ENCODE data around the gene CAMK2B. TPM values are rescaled to one million over a fixed set of nuclear protein-coding genes. Genes with fewer than 3 reads are reported as not detected.

CAMK2B gene
- polyA plus RNA-seq, 2 of the 4 experiments (the other 2 are of a cell fraction) = 0.17 TPM; not detected in 1

DNA sequence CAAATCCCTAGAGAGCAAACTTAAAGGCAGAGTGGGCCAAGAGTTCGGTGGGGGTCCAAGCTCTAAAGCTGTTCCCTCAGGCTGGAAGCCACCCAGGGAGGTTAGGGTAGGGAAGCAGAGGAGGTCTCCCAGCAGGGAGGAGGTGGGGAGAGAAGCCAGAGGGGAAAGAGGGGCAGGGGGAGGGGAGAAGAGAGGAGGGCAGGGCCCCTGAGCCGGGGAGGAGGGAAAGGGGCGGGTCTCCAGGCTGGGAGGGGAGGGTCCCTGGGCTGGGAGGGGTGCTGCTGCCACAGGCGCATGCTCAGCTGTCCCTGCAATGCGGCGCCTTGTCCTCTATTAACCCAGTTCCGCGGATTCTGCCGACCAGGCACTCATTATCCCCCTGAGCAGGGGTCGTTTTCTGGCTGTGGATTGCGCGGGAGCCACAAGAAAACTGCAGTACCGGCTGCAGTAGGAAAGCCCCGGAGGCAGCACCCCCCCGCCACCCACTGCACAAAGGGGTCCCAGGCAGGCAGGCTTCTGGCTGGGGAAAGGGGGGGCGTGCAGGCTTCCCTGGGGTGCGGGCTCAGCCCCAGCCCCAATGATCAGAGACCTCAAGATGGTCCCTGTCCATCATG is 49.3 kb downstream of the CAMK2B start:
- FAIRE-seq (no peak), ATAC-seq (no peak), DNase-seq (ENCODE audit: low read depth in 1 of 2, low spot score in 1 of 2) (no peak)
- POLR2A ChIA-PET = no interaction called here
- Histone ChIP-seq H3K4me2 (no peak overlapping the region), H3K4me3 (no peak overlapping the region), H3K4me1 (no peaks in the 10 kb centered on the region), H3K9me3 (no peaks in the 10 kb centered on the region), H3K27ac (no peak overlapping the region)
- WGBS (ENCODE audit: missing lambda C conversion rate) = 59% methylated on average over 16 of the region's 17 CpGs
- TF ChIP-seq HMGXB4 (CRISPR knock-in tag; IDR thresholded peaks at IDR 0.05; ENCODE audit: borderline replicate concordance) (no peak), MYC (IDR thresholded peaks at IDR 0.05; ENCODE audit: borderline replicate concordance, low read length) (no peak), MAZ (IDR thresholded peaks at IDR 0.05; ENCODE audit: borderline replicate concordance, low read depth, low read length) (no peak), EHF (CRISPR knock-in tag; IDR thresholded peaks at IDR 0.05) (no peak), POLR2AphosphoS2 (conservative IDR thresholded peaks at IDR 0.05; ENCODE audit: low read length) (no peak), FOSB (CRISPR knock-in tag; IDR thresholded peaks at IDR 0.05) (no peak), CBX8 (IDR thresholded peaks at IDR 0.05) (no peak), JUN (IDR thresholded peaks at IDR 0.05) (no peak), RNF2 (IDR thresholded peaks at IDR 0.05; ENCODE audit: borderline replicate concordance, low read depth) (no peak), MAFK (IDR thresholded peaks at IDR 0.05; ENCODE audit: partially characterized antibody) (no peak)
- CTCF ChIA-PET = interaction anchor here (4.4 kb wide), 1 partner anchor 35 kb away, joined by 13 read pairs; no protein-coding TSS in a partner anchor

DNA sequence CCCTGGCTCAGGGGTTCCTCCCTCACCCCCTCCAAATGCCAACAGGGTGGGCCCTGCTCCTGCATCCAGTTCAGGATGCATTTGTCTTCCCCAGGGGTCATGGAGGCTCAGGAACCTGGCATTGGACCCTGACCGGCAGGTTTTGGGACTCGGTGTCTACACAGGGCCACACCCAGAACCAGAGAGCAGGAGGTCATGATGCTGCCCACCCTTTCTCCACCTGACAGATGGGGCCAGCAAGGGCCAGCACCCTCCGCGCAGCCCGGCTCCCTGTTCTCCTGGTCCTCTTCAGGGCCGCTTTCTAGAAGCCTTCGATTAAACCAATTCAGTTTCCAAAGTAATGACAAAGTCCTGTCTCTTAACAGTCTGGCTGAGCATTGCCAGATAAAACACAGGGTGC is 50.2 kb downstream of the CAMK2B start:
- TF ChIP-seq KDM1A (IDR thresholded peaks at IDR 0.05; ENCODE audit: low read depth) (no peak), JUN (IDR thresholded peaks at IDR 0.05) (no peak), TFCP2L1 (CRISPR knock-in tag; IDR thresholded peaks at IDR 0.05) (no peak), RAD21 (conservative IDR thresholded peaks at IDR 0.05 in 1 of 2, IDR thresholded peaks at IDR 0.05 in 1 of 2) (no peak), KDM5A (IDR thresholded peaks at IDR 0.05) (no peak), ZNF302 (CRISPR knock-in tag; IDR thresholded peaks at IDR 0.05) (no peak), EP300 (IDR thresholded peaks at IDR 0.05) (no peak), HMGXB4 (CRISPR knock-in tag; IDR thresholded peaks at IDR 0.05; ENCODE audit: borderline replicate concordance) (no peak), FOSL2 (IDR thresholded peaks at IDR 0.05) (no peak), FOSL2 (CRISPR knock-in tag; IDR thresholded peaks at IDR 0.05) (no peak), FOXS1 (CRISPR knock-in tag; IDR thresholded peaks at IDR 0.05) (no peak), RARB (CRISPR knock-in tag; IDR thresholded peaks at IDR 0.05) (no peak), MAZ (IDR thresholded peaks at IDR 0.05; ENCODE audit: borderline replicate concordance, low read depth, low read length) (no peak), ZSCAN20 (CRISPR knock-in tag; IDR thresholded peaks at IDR 0.05) (no peak), CEBPB (IDR thresholded peaks at IDR 0.05) (no peak), SREBF2 (IDR thresholded peaks at IDR 0.05) (no peak)
- TF ChIP-seq, protein P1, sequence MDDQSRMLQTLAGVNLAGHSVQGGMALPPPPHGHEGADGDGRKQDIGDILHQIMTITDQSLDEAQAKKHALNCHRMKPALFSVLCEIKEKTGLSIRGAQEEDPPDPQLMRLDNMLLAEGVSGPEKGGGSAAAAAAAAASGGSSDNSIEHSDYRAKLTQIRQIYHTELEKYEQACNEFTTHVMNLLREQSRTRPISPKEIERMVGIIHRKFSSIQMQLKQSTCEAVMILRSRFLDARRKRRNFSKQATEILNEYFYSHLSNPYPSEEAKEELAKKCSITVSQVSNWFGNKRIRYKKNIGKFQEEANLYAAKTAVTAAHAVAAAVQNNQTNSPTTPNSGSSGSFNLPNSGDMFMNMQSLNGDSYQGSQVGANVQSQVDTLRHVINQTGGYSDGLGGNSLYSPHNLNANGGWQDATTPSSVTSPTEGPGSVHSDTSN (IDR thresholded peaks at IDR 0.05) = no peak
- TF ChIP-seq, protein P2, sequence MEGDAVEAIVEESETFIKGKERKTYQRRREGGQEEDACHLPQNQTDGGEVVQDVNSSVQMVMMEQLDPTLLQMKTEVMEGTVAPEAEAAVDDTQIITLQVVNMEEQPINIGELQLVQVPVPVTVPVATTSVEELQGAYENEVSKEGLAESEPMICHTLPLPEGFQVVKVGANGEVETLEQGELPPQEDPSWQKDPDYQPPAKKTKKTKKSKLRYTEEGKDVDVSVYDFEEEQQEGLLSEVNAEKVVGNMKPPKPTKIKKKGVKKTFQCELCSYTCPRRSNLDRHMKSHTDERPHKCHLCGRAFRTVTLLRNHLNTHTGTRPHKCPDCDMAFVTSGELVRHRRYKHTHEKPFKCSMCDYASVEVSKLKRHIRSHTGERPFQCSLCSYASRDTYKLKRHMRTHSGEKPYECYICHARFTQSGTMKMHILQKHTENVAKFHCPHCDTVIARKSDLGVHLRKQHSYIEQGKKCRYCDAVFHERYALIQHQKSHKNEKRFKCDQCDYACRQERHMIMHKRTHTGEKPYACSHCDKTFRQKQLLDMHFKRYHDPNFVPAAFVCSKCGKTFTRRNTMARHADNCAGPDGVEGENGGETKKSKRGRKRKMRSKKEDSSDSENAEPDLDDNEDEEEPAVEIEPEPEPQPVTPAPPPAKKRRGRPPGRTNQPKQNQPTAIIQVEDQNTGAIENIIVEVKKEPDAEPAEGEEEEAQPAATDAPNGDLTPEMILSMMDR (IDR thresholded peaks at IDR 0.05) = no peak
- FAIRE-seq (no peak), DNase-seq (ENCODE audit: low read depth in 1 of 2, low spot score in 1 of 2) (no peak), ATAC-seq (no peak)
- POLR2A ChIA-PET = no interaction called here
- no peak overlapping the region for H3K27ac ChIP-seq
- CTCF ChIA-PET = no interaction called here
- no peak overlapping the region for H3K4me2 ChIP-seq
- no peaks in the 10 kb centered on the region for H3K9me3 ChIP-seq
- WGBS (ENCODE audit: missing lambda C conversion rate) = 79% methylated on average over 7 of the region's 7 CpGs
- H3K4me1 ChIP-seq = no peaks in the 10 kb centered on the region
- H3K4me3 ChIP-seq = no peak overlapping the region
